ENCODE data around the gene MOB3C. TPM values are rescaled to one million over a fixed set of nuclear protein-coding genes. Genes with fewer than 3 reads are reported as not detected.

MOB3C gene
- total and polyA plus RNA-seq, 2 experiments from 2014 or later = 5.5 to 6.2 TPM

DNA sequence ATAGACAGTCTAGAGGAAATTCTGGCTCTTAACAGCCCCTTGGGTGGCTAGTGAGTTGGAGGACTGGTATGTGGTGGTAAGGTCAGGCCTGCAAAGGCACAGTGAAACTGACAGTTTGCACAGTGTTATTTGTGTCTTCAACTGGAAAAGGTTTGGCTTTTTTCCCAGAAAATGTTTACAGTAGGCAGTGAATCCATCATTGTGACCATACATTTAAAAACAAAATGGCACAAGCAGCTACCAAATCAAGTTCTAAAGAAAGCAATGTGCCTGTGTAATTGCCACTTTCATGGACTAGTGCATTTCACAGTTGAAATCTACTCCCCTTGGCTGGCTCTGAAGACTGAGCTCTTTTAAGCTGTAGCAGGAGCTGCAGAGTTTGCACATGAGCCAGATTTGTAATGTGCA lies 26.8 kb upstream of the MOB3C start:
- Histone ChIP-seq H3K4me3 (no peak overlapping the region), H3K4me1 (ENCODE audit: low read depth) (no peaks in the 10 kb centered on the region), H3K27ac (no peak overlapping the region), H3K27me3 (no peaks in the 10 kb centered on the region), H3K36me3 (peaks cover 13% of the 10 kb centered on the region), H3K9me3 (ENCODE audit: low read depth) (no peaks in the 10 kb centered on the region)
- TF ChIP-seq, protein P1, sequence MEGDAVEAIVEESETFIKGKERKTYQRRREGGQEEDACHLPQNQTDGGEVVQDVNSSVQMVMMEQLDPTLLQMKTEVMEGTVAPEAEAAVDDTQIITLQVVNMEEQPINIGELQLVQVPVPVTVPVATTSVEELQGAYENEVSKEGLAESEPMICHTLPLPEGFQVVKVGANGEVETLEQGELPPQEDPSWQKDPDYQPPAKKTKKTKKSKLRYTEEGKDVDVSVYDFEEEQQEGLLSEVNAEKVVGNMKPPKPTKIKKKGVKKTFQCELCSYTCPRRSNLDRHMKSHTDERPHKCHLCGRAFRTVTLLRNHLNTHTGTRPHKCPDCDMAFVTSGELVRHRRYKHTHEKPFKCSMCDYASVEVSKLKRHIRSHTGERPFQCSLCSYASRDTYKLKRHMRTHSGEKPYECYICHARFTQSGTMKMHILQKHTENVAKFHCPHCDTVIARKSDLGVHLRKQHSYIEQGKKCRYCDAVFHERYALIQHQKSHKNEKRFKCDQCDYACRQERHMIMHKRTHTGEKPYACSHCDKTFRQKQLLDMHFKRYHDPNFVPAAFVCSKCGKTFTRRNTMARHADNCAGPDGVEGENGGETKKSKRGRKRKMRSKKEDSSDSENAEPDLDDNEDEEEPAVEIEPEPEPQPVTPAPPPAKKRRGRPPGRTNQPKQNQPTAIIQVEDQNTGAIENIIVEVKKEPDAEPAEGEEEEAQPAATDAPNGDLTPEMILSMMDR (IDR thresholded peaks at IDR 0.05; ENCODE audit: low read depth, low read length) = no peak
- DNase-seq (ENCODE audit: low read depth in 1 of 2, low spot score in 1 of 2) = peak in 1 of 2 donors; percentile 82

DNA sequence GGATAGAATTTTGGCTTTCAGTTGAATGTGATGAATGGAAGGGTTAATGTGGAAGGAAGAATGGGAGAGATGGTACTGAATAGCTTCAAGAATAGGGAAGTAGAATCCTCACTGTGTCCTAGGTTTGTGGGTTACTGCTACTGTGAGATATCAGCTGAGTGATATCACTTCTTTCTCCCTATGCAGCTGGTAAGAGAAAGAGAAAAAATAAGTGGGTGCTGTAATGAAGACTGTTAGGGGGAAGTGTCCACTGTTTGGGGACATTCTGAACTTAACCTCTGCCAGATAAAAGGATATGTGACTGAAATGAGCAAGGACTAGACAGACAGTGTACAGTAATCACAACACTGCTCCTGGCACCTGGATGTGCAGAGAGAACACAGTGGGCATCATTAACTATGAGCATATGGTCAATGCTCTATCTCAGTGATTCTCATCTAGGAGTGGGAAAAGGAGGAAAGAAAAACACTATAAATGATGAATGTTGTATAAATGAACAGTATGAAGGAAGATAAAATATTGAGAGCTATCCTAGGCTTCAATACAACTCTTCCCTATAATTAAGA lies 25.6 kb upstream of the MOB3C start:
- H3K9me3 ChIP-seq (ENCODE audit: low read depth) = no peaks in the 10 kb centered on the region
- TF ChIP-seq, protein P1 (IDR thresholded peaks at IDR 0.05; ENCODE audit: low read depth, low read length) = no peak
- H3K36me3 ChIP-seq = peaks cover 13% of the 10 kb centered on the region
- DNase-seq (ENCODE audit: low read depth in 1 of 2, low spot score in 1 of 2) = no peak
- no peaks in the 10 kb centered on the region for H3K27me3 ChIP-seq
- no peaks in the 10 kb centered on the region for H3K4me1 ChIP-seq (ENCODE audit: low read depth)
- no peak overlapping the region for H3K4me3 ChIP-seq
- no peak overlapping the region for H3K27ac ChIP-seq

DNA sequence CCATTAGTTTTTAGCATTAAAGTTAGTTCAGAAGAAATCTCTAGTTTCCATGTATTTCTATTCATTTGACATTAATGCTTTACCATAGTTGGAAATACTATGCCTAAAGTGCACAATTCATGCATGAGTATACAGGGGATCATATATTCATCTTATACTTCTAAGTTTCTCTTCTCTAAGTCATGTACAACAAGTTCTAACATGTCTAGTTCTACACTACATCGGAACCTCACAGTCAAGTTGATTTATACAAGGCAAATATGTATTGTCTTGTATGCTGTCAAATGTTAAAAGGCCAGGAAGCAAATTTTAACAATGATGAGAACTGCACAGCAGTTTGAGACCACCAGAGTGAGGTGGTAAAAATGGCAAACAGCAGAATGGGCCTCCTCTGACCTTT lies 22.9 kb upstream of the MOB3C start:
- Histone ChIP-seq H3K4me1 (ENCODE audit: low read depth) (no peaks in the 10 kb centered on the region), H3K27ac (no peak overlapping the region), H3K4me3 (no peak overlapping the region), H3K27me3 (no peaks in the 10 kb centered on the region), H3K9me3 (ENCODE audit: low read depth) (no peaks in the 10 kb centered on the region), H3K36me3 (peaks cover 24% of the 10 kb centered on the region)
- TF ChIP-seq, protein P1 (IDR thresholded peaks at IDR 0.05; ENCODE audit: low read depth, low read length) = no peak
- DNase-seq (ENCODE audit: low read depth in 1 of 2, low spot score in 1 of 2) = no peak

DNA sequence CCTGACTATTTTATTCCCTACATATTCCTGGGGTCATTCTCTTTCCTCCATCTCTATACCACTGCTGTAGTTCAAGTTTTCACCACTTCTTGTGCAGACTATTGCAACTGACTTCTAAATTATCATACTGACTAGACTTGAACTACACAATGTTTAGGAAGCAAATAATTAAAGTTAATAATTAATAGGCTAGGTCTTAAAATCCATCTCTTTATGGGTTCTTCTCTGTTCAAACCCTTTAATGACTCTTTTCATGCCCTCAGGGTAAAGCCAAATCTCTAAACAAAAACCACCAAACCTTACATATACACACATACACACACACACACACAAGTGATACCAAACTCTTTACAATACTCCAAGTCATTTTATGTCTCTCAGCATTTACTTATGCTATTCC lies 22.3 kb upstream of the MOB3C start:
- Histone ChIP-seq H3K4me3 (no peak overlapping the region), H3K4me1 (ENCODE audit: low read depth) (no peaks in the 10 kb centered on the region), H3K9me3 (ENCODE audit: low read depth) (no peaks in the 10 kb centered on the region), H3K36me3 (peaks cover 28% of the 10 kb centered on the region), H3K27me3 (no peaks in the 10 kb centered on the region), H3K27ac (no peak overlapping the region)
- TF ChIP-seq, protein P1 (IDR thresholded peaks at IDR 0.05; ENCODE audit: low read depth, low read length) = no peak
- no peak for DNase-seq (ENCODE audit: low read depth in 1 of 2, low spot score in 1 of 2)

DNA sequence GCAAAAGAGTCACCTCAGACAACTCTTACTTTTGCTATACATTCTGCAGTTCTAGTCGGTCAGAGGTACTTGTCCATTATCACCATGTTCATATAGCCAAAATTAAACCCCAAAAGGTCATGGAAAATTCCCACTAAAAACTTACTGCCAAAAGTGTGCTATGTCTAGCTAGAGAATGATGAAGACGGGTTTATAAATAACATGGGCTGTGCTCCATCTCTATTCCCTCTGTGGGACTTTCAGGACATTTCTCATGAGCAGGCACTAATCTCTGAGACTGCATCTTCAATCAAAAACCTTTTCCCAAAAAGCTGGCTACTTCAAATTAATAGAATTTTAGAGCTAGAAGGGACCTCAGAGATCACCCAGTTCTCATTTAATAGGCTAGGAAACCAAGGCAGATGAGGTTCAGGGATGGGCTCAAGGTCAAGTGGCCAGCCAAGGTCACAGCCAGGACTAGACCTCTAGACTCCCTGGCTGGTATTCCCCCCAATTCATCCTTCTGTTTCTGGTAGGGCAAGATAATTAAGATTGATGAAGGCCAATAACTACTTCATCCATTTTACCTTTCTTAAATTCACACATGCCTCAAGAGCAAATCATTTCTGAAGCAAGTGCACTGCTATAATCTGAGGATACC lies 21.0 kb upstream of the MOB3C start:
- no peaks in the 10 kb centered on the region for H3K9me3 ChIP-seq (ENCODE audit: low read depth)
- TF ChIP-seq, protein P1 (IDR thresholded peaks at IDR 0.05; ENCODE audit: low read depth, low read length) = no peak
- H3K4me1 ChIP-seq (ENCODE audit: low read depth) = no peaks in the 10 kb centered on the region
- peaks cover 30% of the 10 kb centered on the region for H3K36me3 ChIP-seq
- DNase-seq (ENCODE audit: low read depth in 1 of 2, low spot score in 1 of 2) = no peak
- no peak overlapping the region for H3K4me3 ChIP-seq
- no peak overlapping the region for H3K27ac ChIP-seq
- no peaks in the 10 kb centered on the region for H3K27me3 ChIP-seq
